Thoracic aorta (tissue), 2 donors: Measurements from ENCODE around the gene TCIRG1. TPM values are rescaled to one million over a fixed set of nuclear protein-coding genes. Genes with fewer than 3 reads are reported as not detected.

Source experiments
- ATAC-seq: fragments of 150-250 bp; one replicate; pipeline ENCODE4 v1.8.0; 2017; ENCODE audit warnings: low read depth; ENCODE audit not compliant: insufficient number of reproducible peaks, low FRiP score
- DNase-seq: peaks from one replicate; pipeline ENCODE4 v3.0.0-alpha.2; 2020; ENCODE audit warnings: low spot score
- H3K27ac ChIP-seq, 2 donors: fragments of 200-600 bp; sonication (generic); 1 replicate in 1 of 2; 2 replicates in 1 of 2; pipeline ENCODE4 v1.5.1; 2016; ENCODE audit warnings: mild to moderate bottlenecking in 2 of 2, moderate library complexity in 2 of 2
- H3K27me3 ChIP-seq: fragments of 200-600 bp; sonication (generic); replicated peaks from 2 replicates; pipeline ENCODE4 v1.6.0; 2016; ENCODE audit warnings: mild to moderate bottlenecking; ENCODE audit not compliant: insufficient read depth
- H3K36me3 ChIP-seq: fragments of 200-600 bp; sonication (generic); one replicate; pipeline ENCODE4 v1.5.1; 2016
- H3K4me1 ChIP-seq, 2 donors: fragments of 200-600 bp; sonication (generic); 1 replicate in 1 of 2; 2 replicates in 1 of 2; pipeline versions ENCODE4 v1.5.1 to v1.6.0; 2016; ENCODE audit warnings: low read depth in 2 of 2, mild to moderate bottlenecking in 1 of 2; ENCODE audit not compliant: control insufficient read depth in 1 of 2
- H3K4me3 ChIP-seq: fragments of 200-600 bp; sonication (generic); 2 replicates; pipeline ENCODE4 v1.5.1; 2016; ENCODE audit warnings: mild to moderate bottlenecking
- H3K9me3 ChIP-seq: fragments of 200-600 bp; sonication (generic); 2 replicates; pipeline ENCODE4 v1.5.1; 2016
- total RNA-seq, 2 donors: library from RNA; depleted of rRNA; stranded (reverse); fragments of >200 nt; gene quantifications; one replicate each; pipeline versions ENCODE4 v1.1.0 to v1.2.3, GENCODE V29; 2016
- TF ChIP-seq, protein P1 (sequence below): fragments of 200-600 bp; sonication (generic); IDR thresholded peaks from one replicate; pipeline ENCODE4 v1.5.1; 2019; ENCODE audit warnings: antibody characterized with exemption

The TCIRG1 gene
- total RNA-seq, 2 donors from 2014 or later: 167 to 281 TPM

DNA sequence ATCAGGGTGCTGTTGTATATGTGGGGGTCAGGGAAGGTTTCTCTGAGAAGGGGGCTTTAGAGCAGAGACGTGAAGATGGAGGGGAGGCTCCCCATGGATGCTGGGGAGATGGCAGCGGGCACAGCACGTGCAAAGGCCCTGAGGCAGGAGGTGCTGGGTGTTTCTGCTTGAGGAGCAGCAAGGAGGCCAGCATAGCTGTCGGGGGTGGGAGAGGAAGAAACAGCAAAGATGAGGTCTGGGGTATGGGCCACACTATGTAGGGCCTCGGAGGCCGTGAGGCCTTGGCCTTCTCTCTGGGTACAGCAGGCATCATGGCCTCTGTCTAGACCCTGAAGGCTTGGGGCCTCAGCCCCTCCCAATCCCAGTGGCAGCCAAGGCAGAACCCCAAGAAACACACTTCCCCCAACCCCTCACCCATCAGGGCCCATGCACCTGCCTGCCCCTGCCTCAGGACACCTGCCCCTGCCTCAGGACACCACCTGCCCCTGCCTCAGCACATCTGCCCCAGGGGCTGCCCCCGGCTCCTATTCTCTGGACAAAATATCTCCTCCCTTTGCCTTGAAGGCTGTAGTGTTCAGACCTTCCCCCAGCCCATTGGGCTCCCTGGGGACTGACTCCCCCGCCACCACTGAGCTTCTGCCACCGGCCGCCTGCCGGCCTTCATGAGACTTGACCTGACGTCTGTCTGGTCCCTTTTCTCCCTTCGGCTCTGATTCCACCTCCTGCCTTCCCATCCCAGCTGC, 22.5 kb upstream of the TCIRG1 start:
- TF ChIP-seq, protein P1, sequence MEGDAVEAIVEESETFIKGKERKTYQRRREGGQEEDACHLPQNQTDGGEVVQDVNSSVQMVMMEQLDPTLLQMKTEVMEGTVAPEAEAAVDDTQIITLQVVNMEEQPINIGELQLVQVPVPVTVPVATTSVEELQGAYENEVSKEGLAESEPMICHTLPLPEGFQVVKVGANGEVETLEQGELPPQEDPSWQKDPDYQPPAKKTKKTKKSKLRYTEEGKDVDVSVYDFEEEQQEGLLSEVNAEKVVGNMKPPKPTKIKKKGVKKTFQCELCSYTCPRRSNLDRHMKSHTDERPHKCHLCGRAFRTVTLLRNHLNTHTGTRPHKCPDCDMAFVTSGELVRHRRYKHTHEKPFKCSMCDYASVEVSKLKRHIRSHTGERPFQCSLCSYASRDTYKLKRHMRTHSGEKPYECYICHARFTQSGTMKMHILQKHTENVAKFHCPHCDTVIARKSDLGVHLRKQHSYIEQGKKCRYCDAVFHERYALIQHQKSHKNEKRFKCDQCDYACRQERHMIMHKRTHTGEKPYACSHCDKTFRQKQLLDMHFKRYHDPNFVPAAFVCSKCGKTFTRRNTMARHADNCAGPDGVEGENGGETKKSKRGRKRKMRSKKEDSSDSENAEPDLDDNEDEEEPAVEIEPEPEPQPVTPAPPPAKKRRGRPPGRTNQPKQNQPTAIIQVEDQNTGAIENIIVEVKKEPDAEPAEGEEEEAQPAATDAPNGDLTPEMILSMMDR: no peak
- no peak overlapping the region for H3K4me3 ChIP-seq
- DNase-seq (no peak), ATAC-seq (no peak)
- no peaks in the 10 kb centered on the region for H3K9me3 ChIP-seq
- peaks cover 0 to 5% of the 10 kb centered on the region in 2 donors for H3K4me1 ChIP-seq
- H3K27ac ChIP-seq: no peak overlapping the region
- H3K27me3 ChIP-seq: no peaks in the 10 kb centered on the region
- H3K36me3 ChIP-seq: no peaks in the 10 kb centered on the region

DNA sequence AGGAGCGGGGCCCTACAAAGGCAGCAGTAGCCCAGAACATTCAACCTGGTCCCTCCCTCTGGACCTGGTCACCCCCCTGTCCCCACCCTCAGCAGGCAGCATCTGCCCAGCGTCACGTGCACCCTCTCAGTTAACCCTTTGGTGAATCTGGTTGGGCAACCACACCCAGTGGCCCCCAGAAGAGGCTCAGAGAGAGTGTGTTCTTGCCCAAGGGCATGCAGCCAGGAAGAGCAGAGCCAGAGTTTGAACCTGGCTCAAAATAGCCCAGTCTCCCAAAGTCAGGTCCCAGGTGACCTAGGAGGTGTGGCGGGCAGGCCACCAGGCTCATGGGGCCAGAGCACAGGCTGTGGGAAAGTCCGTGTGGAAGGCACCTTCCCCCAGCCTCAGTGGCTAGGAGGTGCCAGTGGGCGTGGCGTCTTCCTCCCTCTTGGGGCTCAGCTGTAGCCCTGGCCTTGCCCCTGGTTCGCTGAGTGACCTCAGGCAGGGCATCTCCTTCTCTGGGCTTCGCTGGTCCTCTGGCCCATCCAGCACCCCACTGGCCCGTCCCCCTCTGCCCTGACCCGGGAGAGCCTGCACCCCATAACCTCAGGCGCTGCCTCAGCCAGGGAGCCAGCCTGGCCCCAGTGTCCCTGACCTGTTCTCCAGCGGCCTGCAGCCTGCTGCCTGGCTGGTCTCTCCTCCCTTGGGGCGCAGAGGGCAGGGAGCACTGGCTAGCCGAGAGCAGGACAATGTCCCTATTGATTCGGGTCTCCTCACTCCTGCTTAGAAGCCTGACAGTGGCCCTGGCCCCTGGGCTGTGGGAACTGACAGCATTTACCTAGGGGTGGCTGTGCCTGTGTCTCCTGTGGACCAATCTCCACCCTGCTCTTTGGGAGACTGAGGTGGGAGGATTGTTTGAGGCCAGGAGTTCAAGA, 21.7 kb upstream of the TCIRG1 start:
- H3K36me3 ChIP-seq: no peaks in the 10 kb centered on the region
- TF ChIP-seq, protein P1: no peak
- ATAC-seq: no peak
- no peaks in the 10 kb centered on the region for H3K27me3 ChIP-seq
- H3K4me3 ChIP-seq: no peak overlapping the region
- DNase-seq: no peak
- peaks cover 0 to 3% of the 10 kb centered on the region in 2 donors for H3K4me1 ChIP-seq
- H3K27ac ChIP-seq: no peak overlapping the region
- no peaks in the 10 kb centered on the region for H3K9me3 ChIP-seq

DNA sequence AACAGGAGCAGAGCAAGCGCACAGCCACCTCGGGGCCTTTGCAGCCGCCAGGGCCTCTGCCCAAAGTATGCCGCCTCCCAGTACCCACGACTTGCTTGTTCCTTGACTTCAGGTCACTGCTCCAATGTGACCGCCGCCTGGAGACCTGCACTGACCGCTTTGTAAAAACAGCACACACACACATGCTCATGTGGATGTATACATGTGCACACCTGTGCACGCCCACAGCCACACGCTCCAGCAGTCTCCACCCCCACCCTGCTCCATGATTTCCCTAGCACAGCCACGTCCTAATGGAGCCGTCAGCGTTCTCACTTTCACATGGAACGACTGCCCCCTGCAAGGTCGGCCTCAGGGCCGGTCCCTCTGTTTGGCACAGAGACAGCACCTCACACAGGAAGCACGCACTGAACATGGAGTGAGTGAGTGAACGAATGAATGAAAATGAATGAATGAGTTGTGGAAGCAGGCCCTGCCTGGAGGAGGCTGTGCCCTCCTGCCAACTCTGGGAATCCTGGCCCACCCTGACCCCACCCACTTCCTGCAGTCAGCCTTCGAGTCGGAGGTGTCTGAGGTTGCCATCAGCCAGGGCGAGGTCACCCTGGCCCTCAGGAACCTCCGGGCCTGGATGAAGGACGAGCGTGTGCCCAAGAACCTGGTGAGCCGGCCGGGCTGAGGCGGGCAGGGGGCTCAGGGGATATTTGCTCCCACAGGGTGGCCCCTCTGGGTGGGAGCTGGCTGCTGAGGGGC, 20.7 kb upstream of the TCIRG1 start:
- no peaks in the 10 kb centered on the region for H3K27me3 ChIP-seq
- H3K4me3 ChIP-seq: no peak overlapping the region
- no peaks in the 10 kb centered on the region for H3K4me1 ChIP-seq
- no peaks in the 10 kb centered on the region for H3K9me3 ChIP-seq
- H3K36me3 ChIP-seq: no peaks in the 10 kb centered on the region
- DNase-seq (no peak), ATAC-seq (no peak)
- TF ChIP-seq, protein P1: no peak
- no peak overlapping the region for H3K27ac ChIP-seq

DNA sequence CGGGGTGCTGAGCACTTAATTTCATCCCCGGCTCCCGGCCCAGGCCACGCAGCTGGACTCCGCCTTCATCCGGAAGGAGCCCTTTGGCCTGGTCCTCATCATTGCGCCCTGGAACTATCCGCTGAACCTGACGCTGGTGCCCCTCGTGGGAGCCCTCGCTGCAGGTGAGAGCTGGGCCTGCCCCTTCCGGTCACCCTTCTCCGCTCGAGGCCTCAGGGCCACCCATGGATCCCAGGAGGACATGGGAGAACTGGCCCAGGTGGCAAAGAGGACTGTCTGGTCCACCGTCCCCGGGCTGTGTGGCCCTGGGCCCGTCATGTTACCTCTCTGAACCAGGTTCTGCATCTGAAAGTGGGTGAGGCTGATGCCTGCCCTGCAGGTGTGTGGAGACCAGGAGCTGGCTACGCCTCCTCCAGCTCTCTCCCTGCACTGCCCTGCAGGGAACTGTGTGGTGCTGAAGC, 20.1 kb upstream of the TCIRG1 start:
- H3K36me3 ChIP-seq: no peaks in the 10 kb centered on the region
- H3K4me3 ChIP-seq: no peak overlapping the region
- DNase-seq (no peak), ATAC-seq (no peak)
- TF ChIP-seq, protein P1: no peak
- no peaks in the 10 kb centered on the region for H3K4me1 ChIP-seq
- no peaks in the 10 kb centered on the region for H3K9me3 ChIP-seq
- H3K27ac ChIP-seq: no peak overlapping the region
- H3K27me3 ChIP-seq: no peaks in the 10 kb centered on the region
